Measurements from ENCODE around the gene CAND2. TPM values are rescaled to one million over a fixed set of nuclear protein-coding genes. Genes with fewer than 3 reads are reported as not detected.

The CAND2 gene
- total RNA-seq, 4 donors from 2014 or later, result 2.2 to 6.8 (median 4.9) TPM

DNA sequence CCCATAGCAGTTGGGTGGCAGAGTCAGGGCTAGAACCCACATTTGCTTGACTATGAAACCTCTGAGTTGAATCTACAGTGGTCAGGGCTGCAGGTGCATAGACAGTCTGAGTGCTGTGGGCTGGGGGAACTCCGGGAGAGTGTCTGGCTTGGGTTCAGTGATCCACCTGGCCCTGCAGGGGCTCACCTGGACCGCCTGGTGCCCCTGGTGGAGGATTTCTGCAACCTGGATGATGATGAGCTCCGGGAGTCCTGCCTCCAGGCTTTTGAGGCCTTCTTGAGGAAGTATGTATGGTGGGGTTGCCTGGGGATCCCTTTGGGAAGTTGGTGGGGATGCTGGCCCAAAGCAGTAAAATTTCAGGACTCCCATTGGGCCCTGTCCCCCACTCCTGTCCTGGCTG is 16.3 kb downstream of the CAND2 start:
- no peak for ATAC-seq (ENCODE audit: low FRiP score)
- no peak for DNase-seq (ENCODE audit: low spot score)
- TF ChIP-seq, protein P1, sequence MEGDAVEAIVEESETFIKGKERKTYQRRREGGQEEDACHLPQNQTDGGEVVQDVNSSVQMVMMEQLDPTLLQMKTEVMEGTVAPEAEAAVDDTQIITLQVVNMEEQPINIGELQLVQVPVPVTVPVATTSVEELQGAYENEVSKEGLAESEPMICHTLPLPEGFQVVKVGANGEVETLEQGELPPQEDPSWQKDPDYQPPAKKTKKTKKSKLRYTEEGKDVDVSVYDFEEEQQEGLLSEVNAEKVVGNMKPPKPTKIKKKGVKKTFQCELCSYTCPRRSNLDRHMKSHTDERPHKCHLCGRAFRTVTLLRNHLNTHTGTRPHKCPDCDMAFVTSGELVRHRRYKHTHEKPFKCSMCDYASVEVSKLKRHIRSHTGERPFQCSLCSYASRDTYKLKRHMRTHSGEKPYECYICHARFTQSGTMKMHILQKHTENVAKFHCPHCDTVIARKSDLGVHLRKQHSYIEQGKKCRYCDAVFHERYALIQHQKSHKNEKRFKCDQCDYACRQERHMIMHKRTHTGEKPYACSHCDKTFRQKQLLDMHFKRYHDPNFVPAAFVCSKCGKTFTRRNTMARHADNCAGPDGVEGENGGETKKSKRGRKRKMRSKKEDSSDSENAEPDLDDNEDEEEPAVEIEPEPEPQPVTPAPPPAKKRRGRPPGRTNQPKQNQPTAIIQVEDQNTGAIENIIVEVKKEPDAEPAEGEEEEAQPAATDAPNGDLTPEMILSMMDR (IDR thresholded peaks at IDR 0.05), result no peak

GRCh38 chr3:12813967-12814366 is 17.5 kb downstream of the CAND2 start:
- DNase-seq (ENCODE audit: low spot score), result no peak
- TF ChIP-seq, protein P1 (IDR thresholded peaks at IDR 0.05), result no peak
- ATAC-seq (ENCODE audit: low FRiP score), result no peak

GRCh38 chr3:12815078-12815477 is 18.6 kb downstream of the CAND2 start:
- no peak for ATAC-seq (ENCODE audit: low FRiP score)
- TF ChIP-seq, protein P1 (IDR thresholded peaks at IDR 0.05), result no peak
- no peak for DNase-seq (ENCODE audit: low spot score)

- ATAC-seq (ENCODE audit: low FRiP score) (no peak), DNase-seq (ENCODE audit: low spot score) (no peak)
- TF ChIP-seq, protein P1 (IDR thresholded peaks at IDR 0.05), result no peak
These were observed 19.2 kb downstream of the CAND2 start for GRCh38 chr3:12815719-12816118.

- DNase-seq (ENCODE audit: low spot score) (no peak), ATAC-seq (ENCODE audit: low FRiP score) (no peak)
- TF ChIP-seq, protein P1 (IDR thresholded peaks at IDR 0.05), result no peak
These were observed 20.3 kb downstream of the CAND2 start for GRCh38 chr3:12816521-12817342.

DNA sequence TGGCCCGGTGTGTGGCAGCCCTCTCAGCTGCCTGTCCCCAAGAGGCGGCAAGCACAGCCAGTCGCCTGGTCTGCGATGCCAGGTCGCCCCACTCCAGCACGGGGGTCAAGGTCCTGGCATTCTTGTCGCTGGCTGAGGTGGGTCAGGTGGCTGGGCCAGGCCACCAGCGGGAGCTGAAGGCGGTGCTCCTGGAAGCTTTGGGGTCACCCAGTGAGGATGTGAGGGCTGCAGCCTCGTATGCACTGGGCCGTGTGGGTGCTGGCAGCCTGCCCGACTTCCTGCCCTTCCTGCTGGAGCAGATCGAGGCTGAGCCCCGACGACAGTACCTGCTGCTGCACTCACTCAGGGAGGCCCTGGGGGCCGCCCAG is 20.8 kb downstream of the CAND2 start:
- TF ChIP-seq, protein P1 (IDR thresholded peaks at IDR 0.05), result no peak
- ATAC-seq (ENCODE audit: low FRiP score) (no peak), DNase-seq (ENCODE audit: low spot score) (no peak)

- ATAC-seq (ENCODE audit: low FRiP score), result no peak
- no peak for DNase-seq (ENCODE audit: low spot score)
- TF ChIP-seq, protein P1 (IDR thresholded peaks at IDR 0.05), result no peak
These were observed 21.8 kb downstream of the CAND2 start for GRCh38 chr3:12818273-12818672.
